ENCODE data around the gene RGL2.

RGL2 gene

DNA sequence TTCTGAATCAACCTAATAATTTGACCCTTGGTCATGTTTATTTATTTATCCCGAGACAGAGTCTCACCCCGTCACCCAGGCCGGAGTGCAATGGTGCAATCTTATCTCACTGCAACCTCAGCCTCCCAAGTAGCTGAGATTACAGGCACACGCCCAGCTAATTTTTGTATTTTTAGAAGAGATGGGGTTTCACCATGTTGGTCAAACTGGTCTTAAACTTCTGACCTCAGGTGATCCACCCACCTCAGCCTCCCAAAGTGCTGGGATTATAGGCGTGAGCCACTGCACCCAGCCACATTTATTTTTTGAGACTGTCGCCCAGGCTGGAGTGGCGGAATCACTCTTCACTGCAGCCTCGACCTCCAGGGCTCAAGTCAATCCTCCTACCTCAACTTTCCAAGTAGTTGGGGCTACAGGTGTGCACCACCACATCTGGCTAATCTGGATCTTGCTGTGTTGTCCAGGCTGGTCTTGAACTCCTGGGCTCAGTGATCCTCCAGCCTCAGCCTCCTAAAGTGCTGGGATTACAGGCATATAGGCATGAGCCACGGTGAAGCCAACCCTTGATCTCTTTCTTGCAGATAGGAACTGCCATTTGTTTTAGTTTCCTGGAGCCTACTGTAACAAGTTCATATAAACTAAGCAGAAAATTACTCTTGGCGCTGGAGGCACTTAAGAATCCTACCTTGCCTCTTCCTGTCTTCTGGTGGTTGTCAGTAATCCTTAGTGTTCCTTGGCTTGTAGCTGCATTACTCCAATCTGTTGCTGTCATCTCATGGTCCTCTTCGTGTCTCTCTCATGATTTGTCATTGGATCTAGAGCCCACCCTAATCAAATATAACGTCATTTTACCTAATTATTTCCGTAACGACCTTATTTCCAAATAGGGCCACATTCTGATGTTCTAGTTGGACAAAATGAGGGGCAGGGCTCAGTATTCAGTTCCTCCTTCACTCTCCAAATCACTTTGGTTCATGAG is 24.5 kb downstream of the RGL2 start:
- no peak for TF ChIP-seq GATA2 (IDR thresholded peaks at IDR 0.05; ENCODE audit: low read depth, low read length)
- TF ChIP-seq GATA3 (IDR thresholded peaks at IDR 0.05; ENCODE audit: low read depth, low read length), result no peak

- TF ChIP-seq GATA3 (IDR thresholded peaks at IDR 0.05; ENCODE audit: low read depth, low read length), result no peak
- no peak for TF ChIP-seq GATA2 (IDR thresholded peaks at IDR 0.05; ENCODE audit: low read depth, low read length)
Measured at GRCh38 chr6:33273129-33273923, 25.4 kb downstream of the RGL2 start.

DNA sequence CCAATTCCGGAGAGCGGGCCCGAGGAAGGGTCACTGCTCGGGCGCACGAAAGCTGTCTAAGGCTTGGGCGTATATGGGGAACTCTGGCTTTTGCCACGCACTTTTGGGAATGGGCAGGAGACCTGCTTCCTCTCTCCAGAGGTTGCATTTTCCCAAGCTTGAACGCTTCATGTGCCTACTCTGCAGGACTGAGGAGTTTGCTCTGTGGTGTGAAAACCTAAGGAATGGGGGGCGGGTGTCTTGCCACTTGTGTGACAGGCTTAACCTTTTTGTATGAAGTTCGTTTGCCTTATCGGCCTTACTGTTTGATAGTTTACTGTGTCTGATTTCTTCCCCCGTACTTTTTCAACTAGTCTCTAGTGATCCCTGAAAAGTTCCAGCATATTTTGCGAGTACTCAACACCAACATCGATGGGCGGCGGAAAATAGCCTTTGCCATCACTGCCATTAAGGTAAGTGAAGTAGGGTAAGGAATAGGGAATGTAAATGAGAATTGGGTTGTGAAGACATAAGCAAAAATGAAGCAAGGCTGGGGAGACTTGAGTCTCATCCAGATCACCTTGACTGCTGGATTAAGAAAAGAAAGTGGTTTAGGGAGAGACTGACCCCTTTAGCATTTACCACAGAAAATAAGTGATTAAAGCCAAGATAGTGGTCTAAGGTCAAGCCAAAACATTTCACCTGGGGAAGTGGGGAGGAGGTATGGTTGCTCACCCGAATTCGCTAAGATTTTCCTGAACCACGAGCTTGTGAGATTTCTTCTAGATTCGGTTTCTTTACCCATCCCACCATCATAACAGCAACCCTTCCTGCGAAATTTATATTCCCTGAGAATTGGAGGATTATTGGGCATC is 26.2 kb downstream of the RGL2 start:
- no peak for TF ChIP-seq GATA3 (IDR thresholded peaks at IDR 0.05; ENCODE audit: low read depth, low read length)
- no peak for TF ChIP-seq GATA2 (IDR thresholded peaks at IDR 0.05; ENCODE audit: low read depth, low read length)

- TF ChIP-seq GATA2 (IDR thresholded peaks at IDR 0.05; ENCODE audit: low read depth, low read length) (0 out of 2 replicates have a peak, but pooled peaks have one; percentile 4), GATA3 (IDR thresholded peaks at IDR 0.05; ENCODE audit: low read depth, low read length) (no peak)
Measured at GRCh38 chr6:33271468-33272274, 27.1 kb downstream of the RGL2 start, which contains the start of the genes RPS18 and VPS52. RPS18 (plus strand) TSS chr6:33272075; CDS start chr6:33272120, 45 bp downstream. VPS52 (minus strand) TSS chr6:33271876; CDS start chr6:33271675, 201 bp downstream.

GRCh38 chr6:33271117-33271467 is 27.6 kb downstream of the RGL2 start:
- TF ChIP-seq GATA3 (IDR thresholded peaks at IDR 0.05; ENCODE audit: low read depth, low read length) (no peak), GATA2 (IDR thresholded peaks at IDR 0.05; ENCODE audit: low read depth, low read length) (no peak)

- TF ChIP-seq GATA2 (IDR thresholded peaks at IDR 0.05; ENCODE audit: low read depth, low read length) (no peak), GATA3 (IDR thresholded peaks at IDR 0.05; ENCODE audit: low read depth, low read length) (no peak)
Measured at GRCh38 chr6:33264015-33264414, 34.7 kb downstream of the RGL2 start.

- TF ChIP-seq GATA3 (IDR thresholded peaks at IDR 0.05; ENCODE audit: low read depth, low read length) (no peak), GATA2 (IDR thresholded peaks at IDR 0.05; ENCODE audit: low read depth, low read length) (no peak)
Measured at GRCh38 chr6:33259032-33259431, 39.7 kb downstream of the RGL2 start.

DNA sequence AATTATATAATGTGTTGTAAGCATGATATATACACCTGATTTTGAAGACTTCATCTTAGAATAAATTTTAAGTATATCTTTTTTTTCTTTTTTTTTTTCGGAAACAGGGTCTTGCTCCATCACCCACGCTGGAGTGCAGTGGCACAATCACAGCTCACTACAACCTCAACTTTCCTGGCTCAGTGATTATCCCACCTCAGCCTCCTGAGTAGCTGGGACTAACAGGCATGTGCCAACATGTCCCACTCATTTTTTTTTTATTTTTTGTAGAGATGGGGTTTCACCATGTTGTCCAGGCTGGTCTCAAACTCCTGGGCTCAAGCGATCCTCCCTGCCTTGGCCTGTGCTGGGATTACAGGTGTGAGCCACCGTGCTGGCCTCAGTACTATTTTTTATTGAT is 44.2 kb downstream of the RGL2 start:
- TF ChIP-seq GATA2 (IDR thresholded peaks at IDR 0.05; ENCODE audit: low read depth, low read length), result no peak
- TF ChIP-seq GATA3 (IDR thresholded peaks at IDR 0.05; ENCODE audit: low read depth, low read length), result no peak

DNA sequence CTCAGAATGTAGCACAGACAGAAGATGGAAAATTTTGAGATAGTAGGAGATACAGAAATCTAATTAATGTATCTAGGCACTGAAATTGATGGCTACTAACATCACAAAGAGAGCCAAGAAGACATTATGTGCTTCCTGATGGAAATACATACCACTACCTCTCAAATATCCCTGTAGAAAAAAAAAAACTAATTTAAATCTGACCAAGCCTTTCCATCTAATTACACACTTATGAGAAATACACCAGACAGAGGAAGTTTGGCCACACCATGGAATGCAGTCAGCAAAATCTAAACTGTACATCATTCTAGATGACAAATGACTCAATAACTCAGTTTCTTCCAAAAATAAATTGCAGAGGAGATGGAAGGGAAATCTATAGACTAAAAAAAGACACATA is 46.0 kb downstream of the RGL2 start:
- TF ChIP-seq GATA2 (IDR thresholded peaks at IDR 0.05; ENCODE audit: low read depth, low read length) (no peak), GATA3 (IDR thresholded peaks at IDR 0.05; ENCODE audit: low read depth, low read length) (no peak)

GRCh38 chr6:33251395-33252012 is 47.2 kb downstream of the RGL2 start:
- no peak for TF ChIP-seq GATA3 (IDR thresholded peaks at IDR 0.05; ENCODE audit: low read depth, low read length)
- TF ChIP-seq GATA2 (IDR thresholded peaks at IDR 0.05; ENCODE audit: low read depth, low read length), result no peak

DNA sequence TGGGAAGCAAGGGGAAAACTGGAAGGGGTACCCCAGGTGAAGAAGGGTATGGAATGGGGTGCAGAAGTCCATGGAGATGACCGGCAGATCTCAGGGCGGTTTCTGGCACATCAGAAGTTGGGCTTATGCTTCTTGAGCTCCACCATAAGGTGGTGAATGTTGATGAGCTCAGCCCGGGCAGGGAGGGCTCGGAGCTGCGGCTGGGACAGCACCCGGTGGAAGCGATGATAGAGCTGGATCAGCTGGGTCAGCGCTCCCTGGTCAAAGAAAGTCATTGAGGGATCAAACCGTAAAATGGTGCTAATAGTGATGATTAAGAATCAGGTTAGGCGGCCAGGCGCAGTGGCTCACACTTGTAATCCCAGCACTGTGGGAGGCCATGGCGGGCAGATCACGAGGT is 48.0 kb downstream of the RGL2 start:
- TF ChIP-seq GATA3 (IDR thresholded peaks at IDR 0.05; ENCODE audit: low read depth, low read length) (no peak), GATA2 (IDR thresholded peaks at IDR 0.05; ENCODE audit: low read depth, low read length) (no peak)

All from SH-SY5Y (cell line).